HEK293 (cell line): ENCODE results near the gene PHF3.
A peak's percentile ranks its signal among the peaks of the same experiment; 100 is the strongest.

ENCODE experiments used
- GFI1B ChIP-seq: fragments of 450-650 bp; formaldehyde crosslinking; IDR thresholded peaks from 2 replicates; pipeline ENCODE4 v1.5.1; 2016; ENCODE audit warnings: missing biosample characterization, missing genetic modification characterization
- GLI4 ChIP-seq: fragments of 450-650 bp; formaldehyde crosslinking; IDR thresholded peaks from 2 replicates; pipeline ENCODE4 v1.5.1; 2016; ENCODE audit warnings: missing biosample characterization, missing genetic modification characterization
- HOXA7 ChIP-seq: sonication (generic); formaldehyde crosslinking; IDR thresholded peaks from 2 replicates; pipeline ENCODE4 v1.8.1; 2022; ENCODE audit warnings: missing genetic modification reagents, borderline replicate concordance
- INSM2 ChIP-seq: fragments of 450-650 bp; formaldehyde crosslinking; IDR thresholded peaks from 2 replicates; pipeline ENCODE4 v1.5.1; 2016; ENCODE audit warnings: missing biosample characterization, missing genetic modification characterization
- KLF8 ChIP-seq: fragments of 450-650 bp; formaldehyde crosslinking; IDR thresholded peaks from 2 replicates; pipeline ENCODE4 v1.5.1; 2016; ENCODE audit warnings: missing biosample characterization, missing genetic modification characterization
- SETDB1 ChIP-seq: IDR thresholded peaks from one replicate; pipeline ENCODE4 v1.6.1; 2017; ENCODE audit warnings: mild to moderate bottlenecking, low read length, moderate library complexity, mixed read lengths; ENCODE audit not compliant: insufficient read length
- SP2 ChIP-seq: fragments of 450-650 bp; formaldehyde crosslinking; IDR thresholded peaks from 2 replicates; pipeline ENCODE4 v1.5.1; 2016; ENCODE audit warnings: missing biosample characterization, missing genetic modification characterization
- SP3 ChIP-seq: fragments of 450-650 bp; formaldehyde crosslinking; IDR thresholded peaks from 2 replicates; pipeline ENCODE4 v1.5.1; 2016; ENCODE audit warnings: missing biosample characterization, missing genetic modification characterization
- ZNF140 ChIP-seq: fragments of 450-650 bp; formaldehyde crosslinking; IDR thresholded peaks from 2 replicates; pipeline ENCODE4 v1.5.1; 2016; ENCODE audit warnings: missing biosample characterization, missing genetic modification characterization
- ZNF221 ChIP-seq: fragments of 450-650 bp; formaldehyde crosslinking; IDR thresholded peaks from 2 replicates; pipeline ENCODE4 v1.5.1; 2017; ENCODE audit warnings: missing biosample characterization, missing genetic modification characterization, borderline replicate concordance
- ZNF24 ChIP-seq: fragments of 450-650 bp; formaldehyde crosslinking; IDR thresholded peaks from 2 replicates; pipeline ENCODE4 v1.5.1; 2016; ENCODE audit warnings: missing biosample characterization, missing genetic modification characterization
- ZNF311 ChIP-seq: fragments of 450-650 bp; formaldehyde crosslinking; IDR thresholded peaks from 2 replicates; pipeline ENCODE4 v1.5.1; 2017; ENCODE audit warnings: missing biosample characterization, missing genetic modification characterization, borderline replicate concordance
- ZNF394 ChIP-seq: fragments of 450-650 bp; formaldehyde crosslinking; IDR thresholded peaks from 2 replicates; pipeline ENCODE4 v1.5.1; 2016; ENCODE audit warnings: missing biosample characterization, missing genetic modification characterization, mild to moderate bottlenecking, moderate library complexity, borderline replicate concordance
- ZNF473 ChIP-seq: fragments of 450-650 bp; formaldehyde crosslinking; IDR thresholded peaks from 2 replicates; pipeline ENCODE4 v1.5.1; 2017; ENCODE audit warnings: missing biosample characterization, missing genetic modification characterization
- ZNF48 ChIP-seq: fragments of 450-650 bp; formaldehyde crosslinking; IDR thresholded peaks from 2 replicates; pipeline ENCODE4 v1.5.1; 2016; ENCODE audit warnings: missing biosample characterization, missing genetic modification characterization
- ZNF513 ChIP-seq: fragments of 450-650 bp; IDR thresholded peaks from 2 replicates; pipeline ENCODE4 v1.5.1; 2018; ENCODE audit warnings: missing biosample characterization, missing genetic modification characterization
- ZNF555 ChIP-seq: fragments of 450-650 bp; formaldehyde crosslinking; conservative IDR thresholded peaks from 2 replicates; pipeline ENCODE4 v1.5.1; 2017; ENCODE audit warnings: missing biosample characterization, mild to moderate bottlenecking, missing genetic modification characterization, inconsistent platforms
- ZNF561 ChIP-seq: fragments of 450-650 bp; IDR thresholded peaks from 2 replicates; pipeline ENCODE4 v1.5.1; 2018; ENCODE audit warnings: missing biosample characterization, missing genetic modification characterization, borderline replicate concordance
- ZNF600 ChIP-seq: fragments of 450-650 bp; formaldehyde crosslinking; IDR thresholded peaks from 2 replicates; pipeline ENCODE4 v1.5.1; 2016; ENCODE audit warnings: missing biosample characterization, missing genetic modification characterization
- ZNF660 ChIP-seq: fragments of 450-650 bp; IDR thresholded peaks from 2 replicates; pipeline ENCODE4 v1.5.1; 2018; ENCODE audit warnings: missing biosample characterization, mild to moderate bottlenecking, missing genetic modification characterization
- ZNF677 ChIP-seq: fragments of 450-650 bp; IDR thresholded peaks from 2 replicates; pipeline ENCODE4 v1.5.0; 2018; ENCODE audit warnings: missing biosample characterization, mild to moderate bottlenecking, missing genetic modification characterization, moderate library complexity
- ZNF747 ChIP-seq: fragments of 450-650 bp; formaldehyde crosslinking; IDR thresholded peaks from 2 replicates; pipeline ENCODE4 v1.5.1; 2016; ENCODE audit warnings: missing biosample characterization, missing genetic modification characterization
- TF ChIP-seq, protein P1 (sequence below): fragments of 450-650 bp; formaldehyde crosslinking; IDR thresholded peaks from 2 replicates; pipeline ENCODE4 v1.5.1; 2016; ENCODE audit warnings: missing biosample characterization, missing genetic modification characterization
- TF ChIP-seq, protein P2 (sequence below): fragments of 450-650 bp; formaldehyde crosslinking; IDR thresholded peaks from 2 replicates; pipeline ENCODE4 v1.5.1; 2016; ENCODE audit warnings: missing biosample characterization, missing genetic modification characterization
- TF ChIP-seq, protein P3 (sequence below): fragments of 450-650 bp; formaldehyde crosslinking; IDR thresholded peaks from 2 replicates; pipeline ENCODE4 v1.5.1; 2016; ENCODE audit warnings: missing biosample characterization, missing genetic modification characterization
- TF ChIP-seq, protein P4 (sequence below): fragments of 450-650 bp; formaldehyde crosslinking; IDR thresholded peaks from 2 replicates; pipeline ENCODE4 v1.5.1; 2017; ENCODE audit warnings: missing biosample characterization, mild to moderate bottlenecking, missing genetic modification characterization, moderate library complexity

The PHF3 gene

DNA sequence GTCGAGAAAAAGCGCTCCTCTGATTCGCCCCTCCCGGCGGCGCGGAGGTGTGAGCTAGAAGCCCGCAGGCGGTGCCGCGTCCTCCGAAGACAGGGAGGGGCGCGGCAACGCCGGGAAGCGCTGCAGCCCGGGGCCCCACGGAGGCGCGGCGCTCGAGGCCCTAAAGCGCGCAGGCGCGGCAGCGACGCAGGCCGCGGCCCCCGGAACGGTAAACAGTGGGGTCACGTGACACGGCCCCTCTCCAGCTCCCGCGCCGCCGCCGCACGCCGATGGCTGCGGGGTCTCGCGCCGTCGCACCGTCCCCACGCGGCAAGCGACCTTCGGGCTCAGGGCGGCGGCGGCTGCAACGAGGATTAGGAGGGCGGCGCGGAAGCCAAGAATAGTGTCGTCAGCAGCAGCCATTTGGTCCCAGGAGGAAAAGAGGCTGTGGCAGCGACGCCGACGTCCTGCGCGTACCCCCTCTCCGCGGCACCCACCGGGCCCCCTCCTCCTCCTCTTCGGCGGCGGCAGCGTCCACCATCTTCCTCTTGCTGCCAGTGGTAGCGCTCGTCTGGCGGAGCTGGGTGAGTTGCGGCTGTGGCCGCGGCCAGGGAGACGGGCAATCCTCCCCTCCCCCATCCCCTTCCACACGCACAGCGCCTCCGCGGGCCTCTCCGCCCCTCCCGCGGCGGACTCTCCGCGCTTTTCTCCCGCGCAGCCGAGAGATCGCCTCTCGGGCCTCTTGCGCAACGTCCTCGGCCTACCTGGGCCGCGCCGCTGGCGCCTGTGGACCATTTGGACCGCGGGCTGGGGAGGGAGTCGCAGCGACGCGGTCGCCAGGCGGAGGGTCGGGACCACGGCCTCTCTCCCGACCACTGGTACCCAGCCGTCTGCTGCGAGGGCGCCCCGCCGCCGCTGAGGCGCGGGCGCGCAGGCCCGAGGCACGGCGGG, at the start of gene PHF3 (continued):
- TF ChIP-seq, protein P1, sequence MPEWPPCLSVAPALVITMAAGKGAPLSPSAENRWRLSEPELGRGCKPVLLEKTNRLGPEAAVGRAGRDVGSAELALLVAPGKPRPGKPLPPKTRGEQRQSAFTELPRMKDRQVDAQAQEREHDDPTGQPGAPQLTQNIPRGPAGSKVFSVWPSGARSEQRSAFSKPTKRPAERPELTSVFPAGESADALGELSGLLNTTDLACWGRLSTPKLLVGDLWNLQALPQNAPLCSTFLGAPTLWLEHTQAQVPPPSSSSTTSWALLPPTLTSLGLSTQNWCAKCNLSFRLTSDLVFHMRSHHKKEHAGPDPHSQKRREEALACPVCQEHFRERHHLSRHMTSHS = no peak; the same call in 1 of the 2 replicates
- TF ChIP-seq ZNF513 (tag by site-specific recombination) (peak; percentile 92), ZNF600 (tag by site-specific recombination) (peak; percentile 72), SETDB1 (no peak), ZNF311 (no peak), ZNF48 (tag by site-specific recombination) (no peak), SP3 (tag by site-specific recombination) (peak; percentile 43; the same call in 1 of the 2 replicates), INSM2 (tag by site-specific recombination) (0 out of 2 replicates have a peak, but pooled peaks have one; percentile 43), GFI1B (no peak), ZNF561 (peak; percentile 87), ZNF555 (tag by site-specific recombination) (no peak), ZNF140 (tag by site-specific recombination) (no peak), ZNF677 (tag by site-specific recombination) (0 out of 2 replicates have a peak, but pooled peaks have one; percentile 34), SP2 (peak; percentile 30; the same call in 1 of the 2 replicates), ZNF394 (tag by site-specific recombination) (no peak; the same call in none of the 2 replicates), ZNF24 (tag by site-specific recombination) (peak; percentile 64), HOXA7 (no peak), ZNF473 (tag by site-specific recombination) (no peak), ZNF660 (tag by site-specific recombination) (peak; percentile 53; the same call in 1 of the 2 replicates), ZNF221 (tag by site-specific recombination) (no peak; the same call in 1 of the 2 replicates), GLI4 (peak; percentile 74; the same call in 1 of the 2 replicates), KLF8 (tag by site-specific recombination) (peak; percentile 61; the same call in 1 of the 2 replicates), ZNF747 (tag by site-specific recombination) (no peak)
- TF ChIP-seq, protein P2, sequence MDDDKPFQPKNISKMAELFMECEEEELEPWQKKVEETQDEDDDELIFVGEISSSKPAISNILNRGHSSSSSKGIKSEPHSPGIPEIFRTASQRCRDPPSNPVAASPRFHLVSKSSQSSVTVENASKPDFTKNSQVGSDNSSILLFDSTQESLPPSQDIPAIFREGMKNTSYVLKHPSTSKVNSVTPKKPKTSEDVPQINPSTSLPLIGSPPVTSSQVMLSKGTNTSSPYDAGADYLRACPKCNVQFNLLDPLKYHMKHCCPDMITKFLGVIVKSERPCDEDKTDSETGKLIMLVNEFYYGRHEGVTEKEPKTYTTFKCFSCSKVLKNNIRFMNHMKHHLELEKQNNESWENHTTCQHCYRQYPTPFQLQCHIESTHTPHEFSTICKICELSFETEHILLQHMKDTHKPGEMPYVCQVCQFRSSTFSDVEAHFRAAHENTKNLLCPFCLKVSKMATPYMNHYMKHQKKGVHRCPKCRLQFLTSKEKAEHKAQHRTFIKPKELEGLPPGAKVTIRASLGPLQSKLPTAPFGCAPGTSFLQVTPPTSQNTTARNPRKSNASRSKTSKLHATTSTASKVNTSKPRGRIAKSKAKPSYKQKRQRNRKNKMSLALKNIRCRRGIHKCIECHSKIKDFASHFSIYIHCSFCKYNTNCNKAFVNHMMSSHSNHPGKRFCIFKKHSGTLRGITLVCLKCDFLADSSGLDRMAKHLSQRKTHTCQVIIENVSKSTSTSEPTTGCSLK (tag by site-specific recombination) = no peak
- TF ChIP-seq, protein P3, sequence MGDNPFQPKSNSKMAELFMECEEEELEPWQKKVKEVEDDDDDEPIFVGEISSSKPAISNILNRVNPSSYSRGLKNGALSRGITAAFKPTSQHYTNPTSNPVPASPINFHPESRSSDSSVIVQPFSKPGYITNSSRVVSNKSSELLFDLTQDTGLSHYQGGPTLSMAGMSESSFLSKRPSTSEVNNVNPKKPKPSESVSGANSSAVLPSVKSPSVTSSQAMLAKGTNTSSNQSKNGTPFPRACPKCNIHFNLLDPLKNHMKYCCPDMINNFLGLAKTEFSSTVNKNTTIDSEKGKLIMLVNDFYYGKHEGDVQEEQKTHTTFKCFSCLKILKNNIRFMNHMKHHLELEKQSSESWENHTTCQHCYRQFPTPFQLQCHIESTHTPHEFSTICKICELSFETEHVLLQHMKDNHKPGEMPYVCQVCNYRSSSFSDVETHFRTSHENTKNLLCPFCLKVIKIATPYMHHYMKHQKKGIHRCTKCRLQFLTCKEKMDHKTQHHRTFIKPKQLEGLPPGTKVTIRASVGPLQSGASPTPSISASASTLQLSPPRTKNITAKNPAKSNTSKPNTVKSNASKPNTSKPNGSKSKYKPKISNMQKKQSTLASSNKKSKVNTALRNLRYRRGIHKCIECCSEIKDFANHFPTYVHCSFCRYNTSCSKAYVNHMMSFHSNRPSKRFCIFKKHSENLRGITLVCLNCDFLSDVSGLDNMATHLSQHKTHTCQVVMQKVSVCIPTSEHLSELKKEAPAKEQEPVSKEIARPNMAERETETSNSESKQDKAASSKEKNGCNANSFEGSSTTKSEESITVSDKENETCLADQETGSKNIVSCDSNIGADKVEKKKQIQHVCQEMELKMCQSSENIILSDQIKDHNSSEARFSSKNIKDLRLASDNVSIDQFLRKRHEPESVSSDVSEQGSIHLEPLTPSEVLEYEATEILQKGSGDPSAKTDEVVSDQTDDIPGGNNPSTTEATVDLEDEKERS (tag by site-specific recombination) = no peak
- TF ChIP-seq, protein P4, sequence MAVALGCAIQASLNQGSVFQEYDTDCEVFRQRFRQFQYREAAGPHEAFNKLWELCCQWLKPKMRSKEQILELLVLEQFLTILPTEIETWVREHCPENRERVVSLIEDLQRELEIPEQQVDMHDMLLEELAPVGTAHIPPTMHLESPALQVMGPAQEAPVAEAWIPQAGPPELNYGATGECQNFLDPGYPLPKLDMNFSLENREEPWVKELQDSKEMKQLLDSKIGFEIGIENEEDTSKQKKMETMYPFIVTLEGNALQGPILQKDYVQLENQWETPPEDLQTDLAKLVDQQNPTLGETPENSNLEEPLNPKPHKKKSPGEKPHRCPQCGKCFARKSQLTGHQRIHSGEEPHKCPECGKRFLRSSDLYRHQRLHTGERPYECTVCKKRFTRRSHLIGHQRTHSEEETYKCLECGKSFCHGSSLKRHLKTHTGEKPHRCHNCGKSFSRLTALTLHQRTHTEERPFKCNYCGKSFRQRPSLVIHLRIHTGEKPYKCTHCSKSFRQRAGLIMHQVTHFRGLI (tag by site-specific recombination) = no peak
